HepG2 (cell line): ENCODE results near the gene MTG1.

Experiments
- ADNP ChIP-seq: sonication (generic); formaldehyde crosslinking; IDR thresholded peaks from 2 replicates; pipeline ENCODE4 v1.4.0; 2020; ENCODE audit warnings: missing genetic modification reagents
- ELF4 ChIP-seq: sonication (generic); formaldehyde crosslinking; IDR thresholded peaks from 2 replicates; pipeline ENCODE4 v1.5.0; 2020; ENCODE audit warnings: missing genetic modification reagents, mild to moderate bottlenecking, moderate library complexity, borderline replicate concordance
- NR3C1 ChIP-seq: sonication (generic); formaldehyde crosslinking; IDR thresholded peaks from 2 replicates; pipeline ENCODE4 v1.4.0; 2020; ENCODE audit warnings: missing genetic modification reagents
- ZNF572 ChIP-seq: sonication (generic); formaldehyde crosslinking; IDR thresholded peaks from 2 replicates; pipeline ENCODE4 v1.5.1; 2020; ENCODE audit warnings: mild to moderate bottlenecking, missing genetic modification reagents
- TF ChIP-seq, protein P1 (sequence below): sonication (generic); formaldehyde crosslinking; IDR thresholded peaks from 2 replicates; pipeline ENCODE4 v1.5.1; 2020; ENCODE audit warnings: missing genetic modification reagents, mild to moderate bottlenecking, borderline replicate concordance

DNA sequence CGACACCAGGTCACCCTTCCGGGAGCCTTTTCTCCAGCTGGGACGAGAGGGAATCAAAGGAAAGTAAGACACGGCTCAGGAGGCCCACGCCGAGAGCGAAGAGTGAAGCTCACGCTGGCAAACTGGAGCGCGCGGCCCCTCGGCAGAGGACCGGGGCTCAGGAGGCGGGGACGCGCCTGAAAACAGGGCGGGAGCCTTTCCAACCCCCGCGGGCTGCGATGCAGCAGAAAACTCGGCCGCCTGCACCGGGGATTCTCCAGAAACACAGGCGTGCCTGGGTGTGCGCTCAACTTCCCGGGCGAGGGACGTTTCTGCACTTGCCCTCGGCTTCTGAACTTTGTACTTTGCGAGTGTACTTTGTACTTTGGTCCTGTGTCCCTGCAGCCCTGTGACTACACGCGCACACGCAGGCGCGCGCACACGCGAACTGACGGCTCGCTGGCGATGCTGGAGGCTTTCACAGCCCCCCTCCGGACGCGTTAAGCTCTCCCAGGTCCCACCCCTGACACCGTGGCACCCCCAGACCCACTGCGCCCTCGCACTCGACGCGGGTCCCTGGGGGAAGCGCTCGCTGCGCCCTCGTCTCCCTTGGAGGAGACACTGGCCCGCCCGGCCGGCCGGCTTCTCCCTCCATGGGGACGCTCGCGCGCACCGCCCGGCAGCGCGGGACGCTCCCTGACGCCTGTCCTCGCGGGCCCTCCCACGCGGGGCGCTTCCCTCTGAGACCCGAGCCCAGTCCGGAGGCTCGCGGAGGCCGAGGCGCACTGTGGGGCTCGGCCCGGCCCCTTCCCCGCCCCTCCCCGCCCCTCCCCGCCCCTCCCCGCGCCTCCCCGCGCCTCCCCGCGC is 15.5 kb upstream of the MTG1 start:
- TF ChIP-seq ZNF572 (CRISPR knock-in tag), result no peak
- TF ChIP-seq ELF4, result no peak
- no peak for TF ChIP-seq NR3C1 (CRISPR knock-in tag)
- TF ChIP-seq ADNP (CRISPR knock-in tag), result no peak
- TF ChIP-seq, protein P1, sequence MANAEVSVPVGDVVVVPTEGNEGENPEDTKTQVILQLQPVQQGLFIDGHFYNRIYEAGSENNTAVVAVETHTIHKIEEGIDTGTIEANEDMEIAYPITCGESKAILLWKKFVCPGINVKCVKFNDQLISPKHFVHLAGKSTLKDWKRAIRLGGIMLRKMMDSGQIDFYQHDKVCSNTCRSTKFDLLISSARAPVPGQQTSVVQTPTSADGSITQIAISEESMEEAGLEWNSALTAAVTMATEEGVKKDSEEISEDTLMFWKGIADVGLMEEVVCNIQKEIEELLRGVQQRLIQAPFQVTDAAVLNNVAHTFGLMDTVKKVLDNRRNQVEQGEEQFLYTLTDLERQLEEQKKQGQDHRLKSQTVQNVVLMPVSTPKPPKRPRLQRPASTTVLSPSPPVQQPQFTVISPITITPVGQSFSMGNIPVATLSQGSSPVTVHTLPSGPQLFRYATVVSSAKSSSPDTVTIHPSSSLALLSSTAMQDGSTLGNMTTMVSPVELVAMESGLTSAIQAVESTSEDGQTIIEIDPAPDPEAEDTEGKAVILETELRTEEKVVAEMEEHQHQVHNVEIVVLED, result peak; percentile 54; the same call in 1 of the 2 replicates
